ENCODE data around the gene CCDC13. TPM values are rescaled to one million over a fixed set of nuclear protein-coding genes. Genes with fewer than 3 reads are reported as not detected.

The CCDC13 gene
- total and polyA plus RNA-seq, 10 of the 15 experiments (the other 5 are each of a cell fraction or from before 2014, with no cell fraction given) = 0.13 to 0.81 (median 0.30) TPM; not detected in 4

DNA sequence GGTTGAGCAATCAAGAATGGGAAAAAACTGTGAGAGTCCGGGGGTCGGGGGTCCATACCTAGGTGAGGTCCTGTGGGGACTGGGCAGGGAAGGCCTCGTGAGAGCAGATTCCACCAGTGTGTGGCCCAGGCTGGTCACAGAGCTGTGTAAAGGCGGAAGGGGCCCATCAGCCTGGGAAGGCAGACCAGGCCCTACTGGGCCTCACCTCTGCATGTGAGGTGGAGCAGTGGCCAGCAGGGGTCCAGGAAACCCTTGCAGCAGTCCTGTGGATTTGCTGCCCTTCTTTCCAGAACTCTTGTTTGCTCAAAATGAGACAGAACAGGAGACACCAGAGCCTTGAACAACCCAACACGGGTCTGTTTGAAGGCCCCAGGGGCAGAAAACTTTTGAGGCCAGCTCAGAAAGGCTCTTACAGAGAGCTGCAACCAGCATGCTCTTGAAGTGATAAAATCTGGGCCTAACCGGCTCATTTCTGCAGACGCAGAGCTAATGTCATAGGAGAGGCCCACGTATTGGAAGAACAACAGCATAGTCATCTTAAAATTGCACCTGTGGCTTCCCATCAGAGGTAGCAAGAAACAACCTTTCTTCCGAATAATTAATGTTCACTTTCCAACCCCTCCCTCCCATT is 40.1 kb downstream of the CCDC13 start (continued):
- TF ChIP-seq, protein P1, sequence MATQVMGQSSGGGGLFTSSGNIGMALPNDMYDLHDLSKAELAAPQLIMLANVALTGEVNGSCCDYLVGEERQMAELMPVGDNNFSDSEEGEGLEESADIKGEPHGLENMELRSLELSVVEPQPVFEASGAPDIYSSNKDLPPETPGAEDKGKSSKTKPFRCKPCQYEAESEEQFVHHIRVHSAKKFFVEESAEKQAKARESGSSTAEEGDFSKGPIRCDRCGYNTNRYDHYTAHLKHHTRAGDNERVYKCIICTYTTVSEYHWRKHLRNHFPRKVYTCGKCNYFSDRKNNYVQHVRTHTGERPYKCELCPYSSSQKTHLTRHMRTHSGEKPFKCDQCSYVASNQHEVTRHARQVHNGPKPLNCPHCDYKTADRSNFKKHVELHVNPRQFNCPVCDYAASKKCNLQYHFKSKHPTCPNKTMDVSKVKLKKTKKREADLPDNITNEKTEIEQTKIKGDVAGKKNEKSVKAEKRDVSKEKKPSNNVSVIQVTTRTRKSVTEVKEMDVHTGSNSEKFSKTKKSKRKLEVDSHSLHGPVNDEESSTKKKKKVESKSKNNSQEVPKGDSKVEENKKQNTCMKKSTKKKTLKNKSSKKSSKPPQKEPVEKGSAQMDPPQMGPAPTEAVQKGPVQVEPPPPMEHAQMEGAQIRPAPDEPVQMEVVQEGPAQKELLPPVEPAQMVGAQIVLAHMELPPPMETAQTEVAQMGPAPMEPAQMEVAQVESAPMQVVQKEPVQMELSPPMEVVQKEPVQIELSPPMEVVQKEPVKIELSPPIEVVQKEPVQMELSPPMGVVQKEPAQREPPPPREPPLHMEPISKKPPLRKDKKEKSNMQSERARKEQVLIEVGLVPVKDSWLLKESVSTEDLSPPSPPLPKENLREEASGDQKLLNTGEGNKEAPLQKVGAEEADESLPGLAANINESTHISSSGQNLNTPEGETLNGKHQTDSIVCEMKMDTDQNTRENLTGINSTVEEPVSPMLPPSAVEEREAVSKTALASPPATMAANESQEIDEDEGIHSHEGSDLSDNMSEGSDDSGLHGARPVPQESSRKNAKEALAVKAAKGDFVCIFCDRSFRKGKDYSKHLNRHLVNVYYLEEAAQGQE (IDR thresholded peaks at IDR 0.05; ENCODE audit: low read depth, low read length) = no peak
- TF ChIP-seq, protein P2, sequence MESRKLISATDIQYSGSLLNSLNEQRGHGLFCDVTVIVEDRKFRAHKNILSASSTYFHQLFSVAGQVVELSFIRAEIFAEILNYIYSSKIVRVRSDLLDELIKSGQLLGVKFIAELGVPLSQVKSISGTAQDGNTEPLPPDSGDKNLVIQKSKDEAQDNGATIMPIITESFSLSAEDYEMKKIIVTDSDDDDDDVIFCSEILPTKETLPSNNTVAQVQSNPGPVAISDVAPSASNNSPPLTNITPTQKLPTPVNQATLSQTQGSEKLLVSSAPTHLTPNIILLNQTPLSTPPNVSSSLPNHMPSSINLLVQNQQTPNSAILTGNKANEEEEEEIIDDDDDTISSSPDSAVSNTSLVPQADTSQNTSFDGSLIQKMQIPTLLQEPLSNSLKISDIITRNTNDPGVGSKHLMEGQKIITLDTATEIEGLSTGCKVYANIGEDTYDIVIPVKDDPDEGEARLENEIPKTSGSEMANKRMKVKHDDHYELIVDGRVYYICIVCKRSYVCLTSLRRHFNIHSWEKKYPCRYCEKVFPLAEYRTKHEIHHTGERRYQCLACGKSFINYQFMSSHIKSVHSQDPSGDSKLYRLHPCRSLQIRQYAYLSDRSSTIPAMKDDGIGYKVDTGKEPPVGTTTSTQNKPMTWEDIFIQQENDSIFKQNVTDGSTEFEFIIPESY (IDR thresholded peaks at IDR 0.05) = no peak
- TF ChIP-seq, protein P3, sequence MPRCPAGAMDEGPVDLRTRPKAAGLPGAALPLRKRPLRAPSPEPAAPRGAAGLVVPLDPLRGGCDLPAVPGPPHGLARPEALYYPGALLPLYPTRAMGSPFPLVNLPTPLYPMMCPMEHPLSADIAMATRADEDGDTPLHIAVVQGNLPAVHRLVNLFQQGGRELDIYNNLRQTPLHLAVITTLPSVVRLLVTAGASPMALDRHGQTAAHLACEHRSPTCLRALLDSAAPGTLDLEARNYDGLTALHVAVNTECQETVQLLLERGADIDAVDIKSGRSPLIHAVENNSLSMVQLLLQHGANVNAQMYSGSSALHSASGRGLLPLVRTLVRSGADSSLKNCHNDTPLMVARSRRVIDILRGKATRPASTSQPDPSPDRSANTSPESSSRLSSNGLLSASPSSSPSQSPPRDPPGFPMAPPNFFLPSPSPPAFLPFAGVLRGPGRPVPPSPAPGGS (IDR thresholded peaks at IDR 0.05; ENCODE audit: borderline replicate concordance, insufficient read depth, low read depth, low read length, poor library complexity, severe bottlenecking) = no peak
- no peak for TF ChIP-seq CHD1 (IDR thresholded peaks at IDR 0.05; ENCODE audit: low read depth, low read length)

All from GM12878 (cell line).